Lung (tissue), 12 donors: ENCODE data around the gene PLLP. TPM values are rescaled to one million over a fixed set of nuclear protein-coding genes. Genes with fewer than 3 reads are reported as not detected.
A peak's percentile ranks its signal among the peaks of the same experiment; 100 is the strongest.

ENCODE experiments used
- ATAC-seq: fragments of 200-7000 bp; cut with Tn5 transposase; one replicate; pipeline ENCODE4 v1.9.1; 2020; ENCODE audit warnings: moderate number of reproducible peaks; ENCODE audit not compliant: insufficient read depth, low FRiP score
- DNase-seq, 3 donors: peaks; one replicate each; pipeline ENCODE4 v3.0.0-alpha.2; 2013 to 2017
- H3K27ac ChIP-seq, 2 donors: one replicate each; pipeline ENCODE4 v1.5.1; 2013; ENCODE audit warnings: mild to moderate bottlenecking in 2 of 2, moderate library complexity in 2 of 2, control low read depth in 1 of 2, inconsistent platforms in 1 of 2, low read depth in 1 of 2, low read length in 1 of 2
- H3K27me3 ChIP-seq, 3 donors: one replicate each; pipeline ENCODE4 v1.5.1; 2013; ENCODE audit warnings: low read length in 2 of 3; ENCODE audit not compliant: control insufficient read depth in 3 of 3, insufficient read depth in 3 of 3
- H3K36me3 ChIP-seq, 4 donors: one replicate each; pipeline ENCODE4 v1.5.1; 2013; ENCODE audit warnings: low read length in 4 of 4, mild to moderate bottlenecking in 1 of 4, moderate library complexity in 1 of 4; ENCODE audit not compliant: control insufficient read depth in 4 of 4, insufficient read depth in 4 of 4
- H3K4me1 ChIP-seq, 5 donors: one replicate each; pipeline ENCODE4 v1.5.1; 2013; ENCODE audit warnings: low read length in 5 of 5, mild to moderate bottlenecking in 2 of 5, moderate library complexity in 1 of 5; ENCODE audit not compliant: control insufficient read depth in 5 of 5, insufficient read depth in 5 of 5
- H3K4me3 ChIP-seq: one replicate; pipeline ENCODE4 v1.5.1; 2013; ENCODE audit warnings: mild to moderate bottlenecking, control low read depth, moderate library complexity
- H3K9ac ChIP-seq, 2 donors: one replicate each; pipeline ENCODE4 v1.5.1; 2013; ENCODE audit warnings: low read length in 2 of 2, control low read depth in 1 of 2; ENCODE audit not compliant: insufficient read depth in 1 of 2
- H3K9me3 ChIP-seq, 4 donors: one replicate each; pipeline ENCODE4 v1.5.1; 2013; ENCODE audit warnings: low read length in 3 of 4, mild to moderate bottlenecking in 1 of 4, moderate library complexity in 1 of 4; ENCODE audit not compliant: control insufficient read depth in 4 of 4, insufficient read depth in 3 of 4
- WGBS, 2 donors: extraction: QIAGEN DNeasy Blood & Tissue Kit; methylation state at CpG; one replicate each; pipeline ENCODE4 v1.1.7; 2013; 5-methylcytosine and 5-hydroxymethylcytosine counted together
- polyA plus RNA-seq, 2 donors: library from polyadenylated mRNA; stranded (reverse); fragments of 200-250 nt; gene quantifications; one replicate each; pipeline ENCODE4 v1.2.1, GENCODE V29; 2013
- total RNA-seq, 2 donors: library from RNA; depleted of rRNA in 1 of 2; stranded (reverse); fragments of >200 nt in 1 of 2; gene quantifications; one replicate each; pipeline ENCODE4 v1.2.1, GENCODE V29; 2014 to 2021
- TF ChIP-seq, protein P1 (sequence below): IDR thresholded peaks from 2 replicates; pipeline ENCODE4 v1.5.1; 2012; ENCODE audit warnings: mild to moderate bottlenecking; ENCODE audit errors: control extremely low read depth, extremely low read depth
- donor health status: control.
- donor health status: control.
- donor health status: Bipolar disorder and iron deficiency.
- donor health status: healthy.
- donor health status: DM: yes; HTN: yes; CAD: no.

The PLLP gene
- total and polyA plus RNA-seq, 4 donors, result 23.8 to 98.7 (median 61.6) TPM

DNA sequence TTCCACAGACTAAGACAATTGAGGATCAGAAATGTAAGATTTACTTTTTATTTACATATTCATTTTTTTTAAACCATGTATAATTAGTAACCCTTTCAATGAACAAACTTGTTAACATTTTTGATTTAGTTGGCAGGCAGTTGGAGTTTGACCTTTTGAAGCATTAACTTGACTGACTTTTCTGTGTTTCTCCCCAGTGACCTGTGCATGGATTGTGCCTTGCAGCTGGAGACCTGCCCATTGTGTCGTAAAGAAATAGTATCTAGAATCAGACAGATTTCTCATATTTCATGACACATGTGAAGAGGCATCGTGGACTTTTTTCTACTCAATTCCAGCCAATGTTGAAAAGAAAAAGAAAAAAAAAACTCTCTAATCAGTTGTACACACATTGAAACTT is 45.8 kb downstream of the PLLP start:
- no peak overlapping the region for H3K9ac ChIP-seq
- WGBS, 2 donors, result 76 to 88% methylated on average over 2 of the region's 2 CpGs
- DNase-seq (no peak), ATAC-seq (no peak)
- H3K4me1 ChIP-seq, result peaks cover 0 to 3% (median 0%) of the 10 kb centered on the region in 5 donors
- TF ChIP-seq, protein P1, sequence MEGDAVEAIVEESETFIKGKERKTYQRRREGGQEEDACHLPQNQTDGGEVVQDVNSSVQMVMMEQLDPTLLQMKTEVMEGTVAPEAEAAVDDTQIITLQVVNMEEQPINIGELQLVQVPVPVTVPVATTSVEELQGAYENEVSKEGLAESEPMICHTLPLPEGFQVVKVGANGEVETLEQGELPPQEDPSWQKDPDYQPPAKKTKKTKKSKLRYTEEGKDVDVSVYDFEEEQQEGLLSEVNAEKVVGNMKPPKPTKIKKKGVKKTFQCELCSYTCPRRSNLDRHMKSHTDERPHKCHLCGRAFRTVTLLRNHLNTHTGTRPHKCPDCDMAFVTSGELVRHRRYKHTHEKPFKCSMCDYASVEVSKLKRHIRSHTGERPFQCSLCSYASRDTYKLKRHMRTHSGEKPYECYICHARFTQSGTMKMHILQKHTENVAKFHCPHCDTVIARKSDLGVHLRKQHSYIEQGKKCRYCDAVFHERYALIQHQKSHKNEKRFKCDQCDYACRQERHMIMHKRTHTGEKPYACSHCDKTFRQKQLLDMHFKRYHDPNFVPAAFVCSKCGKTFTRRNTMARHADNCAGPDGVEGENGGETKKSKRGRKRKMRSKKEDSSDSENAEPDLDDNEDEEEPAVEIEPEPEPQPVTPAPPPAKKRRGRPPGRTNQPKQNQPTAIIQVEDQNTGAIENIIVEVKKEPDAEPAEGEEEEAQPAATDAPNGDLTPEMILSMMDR, result no peak
- H3K27me3 ChIP-seq, result no peaks in the 10 kb centered on the region
- no peak overlapping the region for H3K4me3 ChIP-seq
- H3K36me3 ChIP-seq, result peaks cover 11 to 49% (median 23%) of the 10 kb centered on the region in 4 donors
- peaks cover 0 to 2% (median 0%) of the 10 kb centered on the region in 4 donors for H3K9me3 ChIP-seq
- H3K27ac ChIP-seq, result no peak overlapping the region

DNA sequence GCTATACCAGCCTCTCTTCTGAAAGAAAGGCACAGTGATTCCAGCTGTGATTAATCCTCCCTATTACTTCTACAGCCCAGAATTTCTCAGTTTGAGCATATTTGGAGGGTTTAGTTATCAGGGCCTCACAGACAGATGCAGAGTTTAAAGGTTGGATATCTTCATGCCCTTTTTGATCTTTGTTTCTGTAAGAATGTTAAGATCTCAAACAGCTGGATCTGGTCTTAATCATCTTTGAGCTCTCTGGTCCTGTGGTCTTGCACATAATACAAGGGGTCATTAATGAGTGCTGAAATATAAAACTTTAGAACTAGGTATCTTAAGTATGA is 48.5 kb downstream of the PLLP start:
- H3K4me3 ChIP-seq, result no peak overlapping the region
- TF ChIP-seq, protein P1, result no peak
- peaks cover 0 to 3% (median 0%) of the 10 kb centered on the region in 5 donors for H3K4me1 ChIP-seq
- H3K9me3 ChIP-seq, result peaks cover 0 to 2% (median 0%) of the 10 kb centered on the region in 4 donors
- H3K9ac ChIP-seq, result no peak overlapping the region
- no peak overlapping the region for H3K27ac ChIP-seq
- peaks cover 23 to 74% (median 33%) of the 10 kb centered on the region in 4 donors for H3K36me3 ChIP-seq
- no peaks in the 10 kb centered on the region for H3K27me3 ChIP-seq
- ATAC-seq (no peak), DNase-seq (no peak)

DNA sequence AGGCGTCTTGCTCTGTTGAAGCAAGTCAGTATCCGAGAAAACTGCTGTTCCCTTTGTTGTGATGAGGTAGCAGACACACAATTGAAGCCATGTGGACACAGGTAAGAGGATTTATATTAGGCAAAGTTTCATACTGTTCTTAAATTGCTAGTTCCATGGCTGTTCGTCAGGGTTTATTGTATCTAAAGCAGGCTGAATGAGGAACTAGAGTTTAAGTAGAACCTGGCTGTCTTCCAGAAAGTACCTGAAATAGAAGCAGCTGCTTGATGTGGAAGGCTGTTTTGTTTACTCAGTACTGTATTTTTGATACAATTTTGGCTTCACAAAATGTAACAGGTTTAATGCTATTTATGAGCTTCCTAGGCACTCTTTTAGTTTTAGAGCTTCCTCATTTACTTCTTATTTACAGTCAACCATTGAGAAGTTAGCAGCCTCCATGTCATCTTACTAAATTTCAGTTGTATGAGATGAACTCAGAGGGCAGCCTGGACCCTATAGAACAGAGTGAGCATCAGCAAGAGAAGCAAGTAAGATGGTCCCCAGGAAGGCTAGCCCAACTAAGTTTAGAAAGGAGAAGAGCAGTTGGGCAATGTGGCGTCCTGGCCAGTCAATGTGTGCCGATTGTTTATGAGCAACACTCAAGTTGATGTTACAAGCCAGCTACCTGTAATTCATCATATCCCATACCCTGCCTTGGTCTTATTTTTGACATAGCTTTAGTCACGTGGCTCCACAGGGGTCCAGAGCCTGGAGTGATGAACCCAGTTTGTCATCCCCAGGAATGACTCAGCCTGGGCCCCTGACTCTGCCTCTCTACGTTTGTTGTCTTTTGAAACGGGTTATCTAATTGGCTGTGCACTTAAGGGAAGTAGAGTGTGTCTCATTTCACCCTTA is 49.1 kb downstream of the PLLP start:
- Histone ChIP-seq H3K9ac (no peak overlapping the region), H3K4me3 (no peak overlapping the region), H3K9me3 (peaks cover 0 to 2% (median 0%) of the 10 kb centered on the region in 4 donors), H3K36me3 (peaks cover 23 to 77% (median 38%) of the 10 kb centered on the region in 4 donors), H3K27ac (peak overlapping the region in 1 of 2 donors; percentile 4), H3K27me3 (no peaks in the 10 kb centered on the region), H3K4me1 (peaks cover 0 to 3% (median 0%) of the 10 kb centered on the region in 5 donors)
- DNase-seq (peak in 2 of 3 donors; percentile 35 to 76), ATAC-seq (no peak)
- TF ChIP-seq, protein P1, result no peak
- 62 to 69% methylated on average over 8 of the region's 8 CpGs for WGBS, 2 donors
